ENCODE results near the gene ACP3. TPM values are rescaled to one million over a fixed set of nuclear protein-coding genes. Genes with fewer than 3 reads are reported as not detected.

ACP3 gene
- total RNA-seq, 4 donors from 2014 or later = 0.22 TPM; not detected in 3

GRCh38 chr3:132350814-132351213 lies 33.6 kb downstream of the ACP3 start:
- Histone ChIP-seq H3K36me3 (no peaks in the 10 kb centered on the region), H3K4me1 (peaks cover 3 to 6% of the 10 kb centered on the region in 2 donors), H3K27me3 (no peaks in the 10 kb centered on the region), H3K9me3 (no peaks in the 10 kb centered on the region), H3K27ac (no peak overlapping the region), H3K4me3 (no peak overlapping the region)
- DNase-seq = no peak
- ATAC-seq = no peak
- TF ChIP-seq CTCF (IDR thresholded peaks at IDR 0.05 in 4 of 5, conservative IDR thresholded peaks at IDR 0.05 in 1 of 5) = no peak
- TF ChIP-seq POLR2A (IDR thresholded peaks at IDR 0.05) = no peak
- in situ Hi-C loops (cut with MboI; ENCODE audit: low sequenced_read_pairs in 4 of 4) = no loop called here
- intact Hi-C loops (cut with DNase I; ENCODE audit: low total_unique reads) = loop anchor here (2.0 to 5.0 kb wide), 2 partner anchors 48 to 96 kb away; no protein-coding TSS in a partner anchor

GRCh38 chr3:132351222-132351806 lies 34.1 kb downstream of the ACP3 start:
- H3K9me3 ChIP-seq = no peaks in the 10 kb centered on the region
- H3K27me3 ChIP-seq = no peaks in the 10 kb centered on the region
- H3K36me3 ChIP-seq = no peaks in the 10 kb centered on the region
- DNase-seq = no peak
- TF ChIP-seq POLR2A (IDR thresholded peaks at IDR 0.05) = no peak
- TF ChIP-seq CTCF (IDR thresholded peaks at IDR 0.05 in 4 of 5, conservative IDR thresholded peaks at IDR 0.05 in 1 of 5) = no peak
- peaks cover 3 to 6% of the 10 kb centered on the region in 2 donors for H3K4me1 ChIP-seq
- no peak for ATAC-seq
- intact Hi-C loops (cut with DNase I; ENCODE audit: low total_unique reads) (loop anchor here (2.0 to 5.0 kb wide), 2 partner anchors 47 to 96 kb away; no protein-coding TSS in a partner anchor), in situ Hi-C loops (cut with MboI; ENCODE audit: low sequenced_read_pairs in 4 of 4) (no loop called here)
- no peak overlapping the region for H3K4me3 ChIP-seq
- no peak overlapping the region for H3K27ac ChIP-seq

GRCh38 chr3:132352556-132353143 lies 35.4 kb downstream of the ACP3 start:
- Histone ChIP-seq H3K9me3 (no peaks in the 10 kb centered on the region), H3K27ac (no peak overlapping the region), H3K4me3 (no peak overlapping the region), H3K36me3 (no peaks in the 10 kb centered on the region), H3K27me3 (no peaks in the 10 kb centered on the region), H3K4me1 (peaks cover 3 to 6% of the 10 kb centered on the region in 2 donors)
- intact Hi-C loops (cut with DNase I; ENCODE audit: low total_unique reads) = loop anchor here (5.0 kb wide), 1 partner anchor 95 kb away; no protein-coding TSS in a partner anchor
- DNase-seq (peak; percentile 17 to 32), ATAC-seq (peak; percentile 72 to 92)
- in situ Hi-C loops (cut with MboI; ENCODE audit: low sequenced_read_pairs in 4 of 4) = no loop called here
- peak; percentile 63 to 85 (median 79) for TF ChIP-seq CTCF (IDR thresholded peaks at IDR 0.05 in 4 of 5, conservative IDR thresholded peaks at IDR 0.05 in 1 of 5)
- TF ChIP-seq POLR2A (IDR thresholded peaks at IDR 0.05) = no peak

- ATAC-seq = no peak
- no peak overlapping the region for H3K27ac ChIP-seq
- in situ Hi-C loops (cut with MboI; ENCODE audit: low sequenced_read_pairs in 4 of 4) (no loop called here), intact Hi-C loops (cut with DNase I; ENCODE audit: low total_unique reads) (loop anchor here (5.0 kb wide), 1 partner anchor 92 kb away; no protein-coding TSS in a partner anchor)
- H3K9me3 ChIP-seq = no peaks in the 10 kb centered on the region
- H3K27me3 ChIP-seq = no peaks in the 10 kb centered on the region
- H3K4me3 ChIP-seq = no peak overlapping the region
- no peaks in the 10 kb centered on the region for H3K36me3 ChIP-seq
- H3K4me1 ChIP-seq = peaks cover 3 to 6% of the 10 kb centered on the region in 2 donors
- DNase-seq = no peak
- TF ChIP-seq CTCF (IDR thresholded peaks at IDR 0.05 in 4 of 5, conservative IDR thresholded peaks at IDR 0.05 in 1 of 5) (no peak), POLR2A (IDR thresholded peaks at IDR 0.05) (no peak)
Measured at GRCh38 chr3:132354916-132355702, 37.9 kb downstream of the ACP3 start.

Data from gastrocnemius medialis (tissue), 4 donors.